Stomach smooth muscle (tissue), 2 donors: ENCODE data around the gene ADAMTSL1.

Experiments
- H3K27ac ChIP-seq: one replicate; pipeline ENCODE4 v1.7.0; 2013; ENCODE audit warnings: mild to moderate bottlenecking, low read length, inconsistent platforms
- H3K27me3 ChIP-seq, 2 donors: one replicate each; pipeline ENCODE4 v1.7.0; 2013; ENCODE audit warnings: low read length in 2 of 2; ENCODE audit not compliant: insufficient read depth in 2 of 2, control insufficient read depth in 1 of 2
- H3K36me3 ChIP-seq, 2 donors: one replicate each; pipeline ENCODE4 v1.7.0; 2013; ENCODE audit warnings: low read length in 2 of 2; ENCODE audit not compliant: control insufficient read depth in 2 of 2, insufficient read depth in 2 of 2
- H3K4me1 ChIP-seq: one replicate; pipeline ENCODE4 v1.7.0; 2013; ENCODE audit warnings: low read length; ENCODE audit not compliant: control insufficient read depth, insufficient read depth
- H3K4me3 ChIP-seq, 2 donors: one replicate each; pipeline ENCODE4 v1.7.0; 2013; ENCODE audit warnings: low read length in 2 of 2
- H3K9ac ChIP-seq, 2 donors: one replicate each; pipeline ENCODE4 v1.7.0; 2013; ENCODE audit warnings: low read length in 2 of 2, mild to moderate bottlenecking in 1 of 2
- H3K9me3 ChIP-seq, 2 donors: one replicate each; pipeline ENCODE4 v1.7.0; 2013; ENCODE audit warnings: low read length in 2 of 2; ENCODE audit not compliant: control insufficient read depth in 2 of 2
- donor health status: healthy.
- donor health status: Pancreatic carcinoma.

The ADAMTSL1 gene

GRCh38 chr9:18531136-18532065, 57.4 kb downstream of the ADAMTSL1 start:
- Histone ChIP-seq H3K36me3 (no peaks in the 10 kb centered on the region), H3K9ac (no peak overlapping the region)

GRCh38 chr9:18534611-18535010, 60.7 kb downstream of the ADAMTSL1 start:
- no peak overlapping the region for H3K27ac ChIP-seq
- H3K27me3 ChIP-seq: no peaks in the 10 kb centered on the region
- H3K9ac ChIP-seq: no peak overlapping the region
- no peaks in the 10 kb centered on the region for H3K4me1 ChIP-seq
- H3K36me3 ChIP-seq: no peaks in the 10 kb centered on the region
- no peak overlapping the region for H3K4me3 ChIP-seq
- no peaks in the 10 kb centered on the region for H3K9me3 ChIP-seq

More at GRCh38 chr9:18531136-18532065, 57.4 kb downstream of the ADAMTSL1 start:
- no peak overlapping the region for H3K27ac ChIP-seq
- no peaks in the 10 kb centered on the region for H3K4me1 ChIP-seq
- H3K9me3 ChIP-seq: no peaks in the 10 kb centered on the region
- H3K27me3 ChIP-seq: no peaks in the 10 kb centered on the region
- H3K4me3 ChIP-seq: no peak overlapping the region

- no peaks in the 10 kb centered on the region for H3K27me3 ChIP-seq
- no peak overlapping the region for H3K9ac ChIP-seq
- no peaks in the 10 kb centered on the region for H3K9me3 ChIP-seq
- H3K4me1 ChIP-seq: no peaks in the 10 kb centered on the region
- no peak overlapping the region for H3K4me3 ChIP-seq
- no peaks in the 10 kb centered on the region for H3K36me3 ChIP-seq
- H3K27ac ChIP-seq: no peak overlapping the region
Observed at GRCh38 chr9:18536554-18536953, 62.6 kb downstream of the ADAMTSL1 start.

DNA sequence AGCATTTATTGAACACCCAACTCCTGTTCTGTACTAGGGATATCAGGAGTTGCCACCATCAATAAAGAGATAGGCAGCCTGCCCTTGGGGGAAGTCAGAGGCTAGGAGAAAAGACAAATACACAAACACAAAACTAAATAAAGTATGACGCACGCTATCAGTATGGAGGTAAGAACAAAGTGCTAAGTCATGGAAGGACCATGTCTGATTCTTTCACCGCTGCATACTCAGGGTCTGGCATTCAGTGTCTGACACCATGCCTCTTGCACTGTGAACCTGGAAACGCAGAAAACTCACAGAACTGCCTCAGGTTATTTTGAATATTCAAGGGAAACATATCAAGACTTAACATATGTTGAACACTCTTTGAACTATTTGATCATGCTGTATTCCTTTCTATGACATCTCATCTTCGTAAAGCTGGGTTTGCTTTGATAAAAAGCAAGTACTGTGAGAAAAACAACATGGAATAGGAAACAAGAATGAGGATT, 65.3 kb downstream of the ADAMTSL1 start:
- H3K9me3 ChIP-seq: no peaks in the 10 kb centered on the region
- no peaks in the 10 kb centered on the region for H3K36me3 ChIP-seq
- H3K9ac ChIP-seq: no peak overlapping the region

DNA sequence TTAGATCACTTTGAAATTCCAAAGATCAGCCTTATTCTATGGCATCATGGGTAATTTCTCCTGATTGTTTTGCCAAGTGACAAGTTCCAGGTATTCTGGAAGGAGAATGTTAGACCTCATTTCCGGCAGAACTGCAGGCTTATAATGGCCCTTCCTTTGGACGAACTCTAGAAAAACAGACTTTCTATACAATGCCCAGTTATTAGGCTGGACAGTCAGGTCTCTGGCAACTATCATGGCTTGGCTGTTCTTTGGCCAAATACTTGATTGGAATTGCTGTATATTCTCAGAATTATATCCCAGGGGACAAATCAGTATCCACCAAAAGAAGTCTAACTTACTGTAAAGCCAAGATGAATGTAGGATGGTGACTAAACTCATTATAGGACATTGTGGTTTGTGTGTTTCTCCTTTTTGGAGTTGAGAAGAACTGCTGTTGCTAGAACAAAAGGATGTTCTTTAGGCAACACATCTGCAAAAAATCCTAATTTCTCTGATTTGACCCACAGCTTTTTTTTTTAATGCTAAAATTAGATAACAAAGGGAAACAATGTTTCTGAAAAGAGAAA, 69.0 kb downstream of the ADAMTSL1 start:
- Histone ChIP-seq H3K4me3 (no peak overlapping the region), H3K27me3 (no peaks in the 10 kb centered on the region), H3K36me3 (no peaks in the 10 kb centered on the region), H3K9me3 (no peaks in the 10 kb centered on the region), H3K9ac (no peak overlapping the region), H3K27ac (no peak overlapping the region), H3K4me1 (no peaks in the 10 kb centered on the region)

More for the DNA sequence above, 65.3 kb downstream of the ADAMTSL1 start:
- no peaks in the 10 kb centered on the region for H3K27me3 ChIP-seq
- no peak overlapping the region for H3K4me3 ChIP-seq
- no peaks in the 10 kb centered on the region for H3K4me1 ChIP-seq
- H3K27ac ChIP-seq: no peak overlapping the region

- no peaks in the 10 kb centered on the region for H3K4me1 ChIP-seq
- no peak overlapping the region for H3K4me3 ChIP-seq
- no peaks in the 10 kb centered on the region for H3K36me3 ChIP-seq
- no peaks in the 10 kb centered on the region for H3K27me3 ChIP-seq
- no peak overlapping the region for H3K9ac ChIP-seq
- no peak overlapping the region for H3K27ac ChIP-seq
- no peaks in the 10 kb centered on the region for H3K9me3 ChIP-seq
Observed at GRCh38 chr9:18543406-18544192, 69.6 kb downstream of the ADAMTSL1 start.

GRCh38 chr9:18544456-18544855, 70.5 kb downstream of the ADAMTSL1 start:
- Histone ChIP-seq H3K27me3 (no peaks in the 10 kb centered on the region), H3K27ac (no peak overlapping the region), H3K36me3 (no peaks in the 10 kb centered on the region), H3K4me3 (no peak overlapping the region), H3K9me3 (no peaks in the 10 kb centered on the region), H3K9ac (no peak overlapping the region), H3K4me1 (no peaks in the 10 kb centered on the region)

DNA sequence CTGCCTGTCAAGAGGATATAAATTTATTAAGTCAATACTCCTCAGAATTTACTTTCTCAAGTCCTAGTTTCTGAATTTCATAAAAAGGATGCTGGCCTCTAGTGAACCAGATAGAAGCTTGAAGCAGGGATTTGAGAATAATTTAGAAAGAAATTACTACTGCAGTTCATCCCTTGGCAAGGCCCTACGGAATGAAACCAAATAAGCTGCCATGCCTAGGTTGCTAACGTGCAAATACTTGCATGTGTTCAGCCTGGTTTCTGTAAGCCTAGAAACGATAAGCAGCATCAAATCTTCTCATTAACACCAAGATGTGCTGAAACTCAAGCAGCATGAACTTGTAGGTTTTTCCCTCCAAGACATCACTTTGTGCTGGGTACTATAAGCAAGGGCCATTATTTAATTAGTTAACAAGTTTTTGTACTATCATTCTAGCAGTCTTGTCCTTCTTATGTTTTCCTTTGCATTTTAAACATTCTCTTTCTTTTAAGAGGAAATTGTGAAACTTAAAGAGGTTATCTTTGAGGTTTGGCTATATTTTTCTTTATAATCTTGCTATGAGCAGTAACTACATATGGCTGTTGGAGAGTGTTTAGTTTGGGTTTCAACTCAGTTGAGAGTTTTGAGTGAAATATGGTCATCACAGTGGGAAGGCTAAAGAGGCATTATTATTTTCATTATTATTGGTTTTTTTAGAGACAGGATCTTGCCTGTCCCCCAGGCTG, 71.8 kb downstream of the ADAMTSL1 start:
- no peaks in the 10 kb centered on the region for H3K9me3 ChIP-seq
- no peak overlapping the region for H3K27ac ChIP-seq
- no peaks in the 10 kb centered on the region for H3K36me3 ChIP-seq
- H3K4me1 ChIP-seq: no peaks in the 10 kb centered on the region
- no peak overlapping the region for H3K9ac ChIP-seq
- no peaks in the 10 kb centered on the region for H3K27me3 ChIP-seq
- H3K4me3 ChIP-seq: no peak overlapping the region

- Histone ChIP-seq H3K9me3 (no peaks in the 10 kb centered on the region), H3K4me3 (no peak overlapping the region), H3K27me3 (no peaks in the 10 kb centered on the region), H3K27ac (no peak overlapping the region), H3K9ac (no peak overlapping the region), H3K4me1 (no peaks in the 10 kb centered on the region), H3K36me3 (no peaks in the 10 kb centered on the region)
Observed at GRCh38 chr9:18548456-18548855, 74.5 kb downstream of the ADAMTSL1 start.

- no peaks in the 10 kb centered on the region for H3K4me1 ChIP-seq
- no peak overlapping the region for H3K9ac ChIP-seq
- no peaks in the 10 kb centered on the region for H3K36me3 ChIP-seq
- H3K9me3 ChIP-seq: no peaks in the 10 kb centered on the region
- no peak overlapping the region for H3K4me3 ChIP-seq
- no peaks in the 10 kb centered on the region for H3K27me3 ChIP-seq
- H3K27ac ChIP-seq: no peak overlapping the region
Observed at GRCh38 chr9:18549772-18550171, 75.8 kb downstream of the ADAMTSL1 start.
